ENCODE results near the gene POLR3A.

DNA sequence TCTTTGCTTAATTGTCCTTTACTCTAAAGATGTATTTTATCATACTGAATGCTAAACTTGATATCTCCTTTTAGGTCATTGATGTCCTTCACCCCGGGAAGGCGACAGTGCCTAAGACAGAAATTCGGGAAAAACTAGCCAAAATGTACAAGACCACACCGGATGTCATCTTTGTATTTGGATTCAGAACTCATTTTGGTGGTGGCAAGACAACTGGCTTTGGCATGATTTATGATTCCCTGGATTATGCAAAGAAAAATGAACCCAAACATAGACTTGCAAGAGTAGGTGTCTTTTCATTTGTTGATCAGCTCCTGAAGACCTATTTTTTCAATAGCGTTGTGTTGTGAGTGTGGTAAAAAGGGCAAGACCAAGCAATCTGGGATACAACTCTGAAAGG lies 6.1 kb upstream of the POLR3A start:
- no peak for TF ChIP-seq ZNF205 (CRISPR knock-in tag; IDR thresholded peaks at IDR 0.05)
- no peak for TF ChIP-seq ASH2L (IDR thresholded peaks at IDR 0.05; ENCODE audit: insufficient read length, low read depth, low read length)
- TF ChIP-seq HCFC1 (IDR thresholded peaks at IDR 0.05; ENCODE audit: low read depth, low read length): no peak
